HG02870 (cell line): ENCODE measurements around the gene FAM168A.
"Not testable (repeated sequence)": the region's sequence is repeated elsewhere in the genome, so short reads cannot be mapped to it uniquely, and the experiment has no call there.

Source experiments
- ATAC-seq: cut with Tn5 transposase; IDR thresholded peaks from one replicate; pipeline ENCODE4 v1.9.1; 2021; ENCODE audit warnings: mild to moderate bottlenecking, moderate library complexity; ENCODE audit not compliant: unreplicated experiment

FAM168A gene

DNA sequence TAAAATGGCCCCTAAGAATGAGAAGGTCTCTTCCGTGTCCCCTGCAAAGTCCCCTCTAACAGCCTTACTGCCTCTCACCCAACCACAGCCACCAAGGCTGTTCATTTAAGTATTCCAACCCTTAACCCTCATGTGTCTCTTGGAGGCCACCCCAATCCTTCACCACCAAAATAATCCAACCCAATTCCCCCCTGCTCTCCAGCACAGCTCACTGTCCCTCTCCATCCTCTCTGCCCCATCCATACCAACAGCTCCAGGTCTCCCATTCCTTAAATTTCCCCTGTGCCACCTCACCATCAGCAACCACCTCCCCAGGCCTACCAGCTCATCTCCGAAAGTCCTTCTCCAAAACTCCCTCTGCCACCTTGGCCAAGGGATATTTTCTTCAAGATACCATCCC is 1.4 kb downstream of the FAM168A start:
- no peak for ATAC-seq

DNA sequence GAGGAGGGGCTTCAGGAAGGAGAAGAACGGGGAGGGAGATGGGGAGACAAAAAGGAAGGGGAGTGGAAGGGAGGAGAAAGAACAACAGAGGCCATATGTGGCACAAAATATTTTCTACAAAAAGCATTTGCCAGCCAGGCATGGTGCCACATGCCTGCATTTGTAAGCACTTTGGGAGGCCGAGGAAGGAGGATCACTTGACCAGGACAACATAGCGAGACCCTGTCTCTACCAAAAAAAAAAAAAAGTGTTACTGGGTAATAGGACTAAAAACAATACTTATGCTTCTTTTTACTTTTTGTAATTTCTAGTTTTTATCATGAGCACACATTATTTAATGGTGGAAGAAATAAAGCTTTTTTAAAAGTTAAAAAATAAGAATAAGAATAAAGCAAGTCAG is 5.3 kb downstream of the FAM168A start:
- ATAC-seq, result no peak

DNA sequence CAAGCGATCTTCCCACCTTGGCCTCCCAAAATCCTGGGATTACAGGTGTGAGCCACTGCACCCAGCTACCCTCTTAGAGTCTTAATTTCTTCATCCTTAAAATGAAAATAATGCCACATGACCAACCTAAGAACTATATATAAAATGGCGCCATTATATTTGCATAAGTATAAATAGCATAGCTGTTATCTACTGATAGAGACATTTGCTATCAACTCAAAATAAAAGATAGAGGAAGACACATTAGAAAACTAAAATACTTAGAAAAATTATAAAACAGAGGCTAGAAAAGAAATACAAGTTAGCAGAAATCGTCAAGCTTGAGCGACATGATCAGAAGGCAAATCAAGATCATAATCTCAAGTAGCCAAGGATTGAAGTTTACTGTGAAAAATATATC is 6.2 kb downstream of the FAM168A start:
- no peak for ATAC-seq

DNA sequence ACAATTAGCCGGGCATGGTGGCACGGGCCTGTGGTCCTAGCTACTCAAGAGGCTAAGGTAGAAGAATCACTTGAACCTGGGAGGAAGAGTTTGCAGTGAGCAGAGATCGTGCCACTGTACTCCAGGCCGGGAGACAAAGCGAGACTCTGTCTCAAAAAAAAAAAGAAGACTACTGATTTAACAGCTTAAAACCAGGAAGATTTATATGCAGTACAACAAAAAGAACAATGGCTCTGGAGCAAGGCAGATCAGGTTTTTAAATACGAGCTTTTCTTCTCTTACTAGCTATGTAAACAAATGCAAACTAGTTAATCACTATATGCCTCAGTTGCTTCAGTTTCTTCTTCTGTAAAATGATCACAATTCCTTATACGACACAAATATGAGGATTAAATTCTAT is 6.9 kb downstream of the FAM168A start:
- no peak for ATAC-seq

DNA sequence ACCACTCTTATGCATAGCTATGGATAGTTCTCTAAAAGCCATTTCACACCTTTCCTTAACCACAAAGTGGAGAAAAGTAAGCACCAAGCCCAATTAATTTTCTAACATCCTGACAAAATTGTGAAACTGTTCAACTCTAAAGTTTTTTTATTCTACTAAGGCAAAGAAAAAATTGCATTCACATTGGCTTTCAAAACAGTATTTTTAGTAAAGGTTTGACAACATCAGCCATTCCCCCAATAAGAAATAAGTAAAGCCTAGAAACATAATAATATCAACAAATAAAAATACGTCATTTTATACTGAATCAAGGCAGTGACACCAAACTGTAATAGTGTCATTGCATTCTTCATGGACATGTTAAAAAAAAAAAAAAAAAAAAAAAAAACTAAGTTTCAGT is 11.1 kb downstream of the FAM168A start:
- no peak for ATAC-seq

DNA sequence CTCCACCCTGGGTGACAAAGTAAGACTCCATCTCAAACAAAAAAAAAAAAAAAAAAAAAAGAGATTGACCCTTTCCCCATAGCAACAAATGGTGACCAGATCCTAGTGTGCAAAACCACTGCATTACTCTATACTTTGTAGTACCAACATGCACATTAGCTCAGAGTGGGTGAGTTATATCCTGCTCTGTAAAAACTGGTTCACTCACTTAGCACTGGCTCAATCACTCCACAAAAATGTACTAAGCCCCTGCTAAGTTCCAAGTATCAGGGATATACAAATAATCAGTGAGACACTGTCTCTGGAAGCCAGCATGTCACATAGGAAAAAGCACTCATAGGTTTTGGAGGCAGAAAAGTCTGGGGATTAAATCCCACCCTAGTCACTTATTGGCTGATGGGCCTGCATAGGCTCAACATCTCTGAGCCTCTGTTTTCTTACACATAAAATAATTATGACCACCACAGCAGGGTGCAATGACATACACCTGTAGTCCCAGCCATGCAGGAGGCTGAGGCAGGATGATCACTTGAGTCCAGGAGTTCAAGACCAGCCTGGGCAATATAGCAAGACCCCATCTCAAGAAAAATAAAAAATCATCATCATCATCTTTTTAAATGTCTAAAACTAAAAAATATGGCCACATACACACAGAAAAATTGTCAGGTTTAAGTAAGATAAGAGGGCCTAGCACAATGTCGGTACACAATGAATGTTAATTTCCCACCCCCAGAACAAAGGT is 11.9 kb downstream of the FAM168A start:
- ATAC-seq, result no peak

DNA sequence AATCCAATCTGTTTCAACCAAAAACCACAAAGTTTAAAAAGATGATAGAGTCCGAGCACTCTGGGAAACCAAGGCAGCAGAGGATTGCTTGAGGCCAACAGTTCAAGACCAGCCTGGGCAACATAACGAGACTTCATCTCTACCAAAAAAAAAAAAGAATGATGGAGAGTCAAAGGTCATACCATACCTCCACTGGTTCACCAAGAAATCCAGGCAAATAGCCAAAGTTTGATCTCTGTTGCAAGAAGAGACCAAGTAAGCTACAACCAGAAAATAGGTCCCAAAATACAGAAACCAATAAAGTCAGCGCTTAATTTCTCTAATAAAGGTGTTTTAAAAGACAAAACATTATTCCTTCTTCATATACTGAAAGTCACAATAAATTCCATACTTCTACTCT is 13.1 kb downstream of the FAM168A start:
- ATAC-seq, result no peak

DNA sequence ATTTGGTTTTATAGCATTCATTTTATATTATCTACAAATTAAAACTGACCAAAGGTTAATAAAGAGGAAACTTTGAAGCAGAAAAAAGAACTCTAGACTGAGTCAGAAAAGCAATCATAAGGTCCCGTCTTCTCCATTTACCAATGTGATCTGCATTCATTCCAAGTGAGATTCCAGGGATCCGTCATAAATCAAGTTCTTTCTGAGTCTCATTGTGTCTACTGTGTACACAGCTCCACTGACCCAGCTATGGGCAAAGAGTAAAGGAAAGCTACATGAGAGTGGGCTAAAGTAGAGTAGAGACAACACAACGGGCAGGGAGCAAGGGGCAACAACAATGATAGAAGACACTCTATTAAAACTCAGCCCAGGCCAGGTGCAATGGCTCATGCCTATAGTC is 15.3 kb downstream of the FAM168A start:
- no peak for ATAC-seq

DNA sequence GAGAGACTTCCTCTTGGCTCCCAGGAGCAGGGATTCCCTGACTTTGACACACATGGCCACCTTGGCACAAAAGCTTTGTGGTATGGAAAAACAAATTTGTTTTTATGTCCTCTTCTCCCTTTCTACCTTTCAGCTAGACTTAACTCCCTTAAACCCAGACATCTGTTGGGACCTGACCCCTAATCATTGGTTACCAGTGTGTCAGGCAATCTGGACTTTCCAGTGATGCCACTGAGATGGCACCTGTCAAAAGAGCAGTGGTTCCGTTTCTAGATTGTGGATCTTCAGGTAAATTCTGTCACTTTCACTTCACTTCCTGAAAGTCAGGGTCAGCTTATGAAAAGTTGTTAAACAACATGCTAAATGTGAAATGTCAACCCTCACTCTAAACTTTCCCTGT is 17.2 kb downstream of the FAM168A start:
- ATAC-seq, result not testable (repeated sequence)

DNA sequence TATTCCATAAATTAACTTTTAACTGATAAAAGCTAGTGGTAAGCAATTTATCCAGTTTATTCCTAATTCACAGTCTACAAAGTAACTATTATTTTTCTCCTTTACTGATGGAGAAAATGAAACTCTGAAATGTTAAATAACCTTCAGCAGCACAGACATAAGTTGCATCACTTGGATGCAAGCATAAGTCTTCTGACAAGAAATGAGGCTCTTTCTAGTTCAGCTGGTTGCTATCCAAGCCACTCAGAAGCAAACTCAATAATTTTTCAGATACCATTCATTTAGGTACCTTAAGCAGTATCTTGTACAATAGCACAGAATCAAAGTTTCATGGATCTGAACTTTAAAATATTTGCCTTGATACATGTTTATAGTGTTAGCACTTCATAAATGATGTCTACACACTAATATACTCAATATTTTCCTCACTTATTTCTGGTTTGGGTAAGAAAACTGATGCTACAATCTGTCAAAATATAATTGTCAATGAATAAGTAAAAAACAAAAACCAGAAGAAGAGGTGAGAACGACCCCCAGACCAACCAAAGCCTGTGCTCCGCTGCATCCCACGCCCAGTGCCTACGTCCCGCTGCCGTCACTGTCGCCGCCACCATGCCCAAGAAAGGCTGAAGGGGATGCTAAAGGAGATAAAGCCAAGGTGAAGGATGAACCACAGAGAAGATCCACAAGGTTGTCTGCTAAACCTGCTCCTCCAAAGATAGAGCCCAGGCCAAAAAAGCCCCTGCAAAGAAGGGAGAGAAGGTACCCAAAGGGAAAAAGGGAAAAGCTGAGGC is 18.1 kb downstream of the FAM168A start:
- ATAC-seq, result no peak

DNA sequence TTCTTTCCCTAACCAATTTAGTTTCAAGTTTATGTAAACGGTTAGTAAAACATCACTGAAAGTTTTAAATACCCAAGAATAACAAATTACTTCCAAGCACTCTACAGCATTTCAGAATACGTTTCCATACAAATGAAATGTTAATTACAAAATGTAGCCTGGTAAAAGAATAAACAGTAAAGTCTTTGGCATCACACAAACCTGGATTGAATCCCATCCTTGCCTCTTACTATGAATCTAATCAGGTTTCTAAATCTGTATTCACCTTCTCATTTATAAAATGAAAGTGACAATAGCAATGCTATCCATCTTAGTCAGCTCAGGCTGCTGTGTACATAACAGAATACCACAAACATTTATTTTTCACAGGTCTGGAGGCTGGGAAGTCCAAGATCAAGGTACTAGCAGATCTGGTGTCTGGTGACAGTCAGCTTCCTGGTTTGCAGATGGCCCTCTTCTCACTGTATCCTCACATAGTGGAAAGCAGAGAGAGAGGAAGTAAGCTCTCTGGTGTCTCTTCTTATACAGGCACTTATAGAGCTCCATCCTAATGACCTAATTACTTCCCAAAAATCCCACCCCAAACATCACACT is 19.2 kb downstream of the FAM168A start:
- ATAC-seq, result no peak

DNA sequence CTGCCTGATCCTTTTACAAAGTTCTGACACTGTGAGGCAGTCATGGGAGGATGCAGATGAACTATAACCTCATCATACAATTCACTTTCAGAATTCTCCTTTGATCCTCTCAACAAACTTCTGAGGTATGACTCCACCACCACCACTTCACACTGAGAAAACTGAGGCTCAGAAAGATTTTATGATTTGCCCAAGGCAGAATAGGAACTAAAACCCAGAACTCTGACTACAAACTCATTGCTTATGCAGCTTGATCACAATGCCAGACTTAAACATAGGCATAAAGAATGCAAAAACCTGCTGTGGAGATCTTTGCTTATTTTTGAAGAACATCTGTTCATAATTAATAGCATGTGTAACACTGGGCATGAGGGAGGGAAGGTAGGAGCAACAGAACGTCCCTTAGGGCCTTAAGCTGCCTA is 20.4 kb downstream of the FAM168A start:
- ATAC-seq, result no peak

DNA sequence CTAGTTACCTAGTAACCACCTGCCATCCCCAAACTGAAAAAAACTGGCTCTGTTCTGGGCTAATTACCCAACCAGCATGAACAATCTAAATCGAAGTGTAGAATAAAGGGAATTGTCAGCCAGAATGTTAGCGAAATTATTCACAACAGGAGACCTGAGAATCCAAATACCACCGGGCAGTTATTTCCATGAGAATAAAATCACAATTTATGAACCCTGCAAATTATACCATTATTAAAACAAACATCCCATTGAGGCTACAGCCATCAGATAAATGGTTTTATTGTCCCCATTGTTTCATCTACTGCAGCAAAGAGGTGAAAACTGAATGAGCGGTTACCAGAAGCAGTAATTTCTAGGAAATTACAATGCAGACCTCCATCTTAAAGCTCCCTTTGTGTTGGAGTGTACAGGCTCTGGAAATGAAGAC is 21.7 kb downstream of the FAM168A start:
- no peak for ATAC-seq

DNA sequence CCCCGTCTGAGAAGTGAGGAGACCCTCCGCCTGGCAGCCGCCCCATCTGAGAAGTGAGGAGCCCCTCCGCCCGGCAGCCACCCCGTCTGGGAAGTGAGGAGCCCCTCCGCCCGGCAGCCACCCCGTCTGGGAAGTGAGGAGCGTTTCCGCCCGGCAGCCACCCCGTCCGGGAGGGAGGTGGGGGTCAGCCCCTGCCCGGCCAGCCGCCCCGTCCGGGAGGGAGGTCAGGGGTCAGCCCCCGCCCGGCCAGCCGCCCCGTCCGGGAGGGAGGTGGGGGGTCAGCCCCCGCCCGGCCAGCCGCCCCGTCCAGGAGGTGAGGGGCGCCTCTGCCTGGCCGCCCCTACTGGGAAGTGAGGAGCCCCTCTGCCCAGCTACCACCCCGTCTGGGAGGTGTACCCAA is 25.9 kb downstream of the FAM168A start:
- ATAC-seq, result not testable (repeated sequence)

DNA sequence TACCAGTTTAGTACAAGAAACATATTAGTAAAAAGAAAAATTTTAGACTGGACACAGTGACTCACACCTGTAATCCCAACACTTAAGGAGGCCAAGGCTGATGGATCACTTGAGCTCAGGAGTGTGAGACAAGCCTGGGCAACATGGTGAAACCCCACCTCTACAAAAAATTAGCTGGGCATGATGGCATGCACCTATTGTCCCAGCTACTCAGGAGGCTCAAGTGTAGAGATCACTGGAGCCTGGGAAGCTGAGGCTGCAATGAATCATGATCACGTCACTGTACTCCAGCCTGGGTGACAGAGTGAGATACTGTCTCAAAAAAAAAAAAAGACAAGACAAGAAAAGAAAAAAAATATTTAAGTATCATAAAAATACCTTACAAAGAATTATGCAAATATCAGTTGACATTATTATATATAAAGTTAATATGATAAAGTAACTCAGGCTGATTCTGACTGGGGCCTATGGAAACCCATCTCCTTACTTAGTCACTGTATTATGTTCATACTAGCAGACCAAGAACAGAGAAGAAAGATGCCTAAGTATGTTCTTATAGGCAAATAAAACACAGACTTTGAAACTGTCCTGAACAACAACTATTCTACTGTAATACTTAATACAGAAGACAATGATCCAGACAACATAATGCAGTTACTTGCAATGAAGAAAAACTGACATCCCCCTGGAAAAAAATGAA is 27.3 kb downstream of the FAM168A start:
- ATAC-seq, result no peak

DNA sequence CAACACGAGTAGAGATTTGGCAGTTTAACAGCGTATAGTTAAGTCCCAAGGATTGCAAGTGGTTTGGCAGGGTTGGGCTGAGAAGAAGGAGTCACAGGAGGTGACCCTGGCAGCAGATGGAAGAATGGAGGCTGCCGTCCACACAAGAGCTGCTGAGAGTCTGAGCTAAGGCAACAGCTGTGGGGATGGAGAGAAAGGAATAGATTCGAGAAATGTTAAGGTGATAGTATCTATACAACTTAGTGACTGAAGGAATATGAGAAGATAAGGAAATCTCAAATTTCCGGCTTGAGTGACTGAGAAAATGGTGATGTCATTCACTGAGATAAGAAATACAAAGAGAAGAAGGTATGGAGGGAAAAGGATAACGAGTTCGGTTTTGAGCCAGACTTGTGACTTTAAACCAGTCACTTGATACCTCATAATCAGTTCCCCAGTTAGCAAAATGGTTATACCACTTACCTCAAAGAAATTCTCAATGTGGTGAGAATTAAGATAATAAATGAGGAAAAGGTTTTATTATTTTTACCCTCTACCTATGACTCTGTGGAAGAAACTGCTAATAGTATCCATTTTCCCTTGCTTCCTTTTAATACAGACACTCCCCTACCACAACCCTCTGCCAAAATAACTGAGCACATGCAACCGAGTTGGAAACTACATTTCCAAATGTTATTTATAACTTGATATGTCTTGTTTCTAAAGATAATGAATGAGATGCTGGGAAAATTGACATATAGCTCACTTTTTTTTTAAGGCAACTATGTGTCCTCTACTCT is 30.7 kb downstream of the FAM168A start:
- no peak for ATAC-seq

DNA sequence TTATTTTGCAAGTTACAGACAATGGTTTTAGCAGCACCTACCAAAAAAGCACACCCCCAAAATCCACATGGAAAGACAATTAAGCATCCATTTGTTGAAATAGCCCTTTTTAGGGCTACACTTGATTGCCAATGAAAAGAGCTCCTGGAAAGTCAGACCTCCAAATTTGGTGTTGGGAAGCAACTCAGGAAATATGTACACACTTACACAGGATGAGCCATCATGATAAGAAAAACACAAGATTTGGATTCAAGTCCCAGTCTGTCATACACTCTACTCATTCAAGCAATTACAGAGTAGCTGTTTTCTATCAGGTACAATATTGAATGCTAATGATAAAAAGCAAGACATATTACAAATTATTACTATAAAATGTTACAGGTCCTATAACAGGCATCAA is 31.5 kb downstream of the FAM168A start:
- no peak for ATAC-seq

DNA sequence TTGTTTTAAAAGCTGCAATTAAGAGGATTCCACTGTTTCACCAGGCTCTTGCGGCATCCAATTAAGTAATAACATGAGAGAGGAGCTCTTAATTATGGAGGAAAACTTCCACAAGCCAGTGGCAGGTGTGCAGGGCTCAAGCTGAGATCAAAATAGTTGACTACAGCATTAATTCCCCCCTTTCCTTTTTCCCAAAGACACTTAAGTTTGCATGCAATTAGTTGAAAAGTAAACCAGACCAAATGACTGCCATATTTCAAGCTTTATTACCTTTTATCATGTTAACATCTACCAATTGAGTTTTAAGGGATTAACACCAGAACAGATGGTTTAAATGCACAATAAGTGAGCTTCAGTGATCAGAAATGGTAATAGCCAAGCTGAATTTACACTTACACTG is 32.1 kb downstream of the FAM168A start:
- ATAC-seq, result no peak

DNA sequence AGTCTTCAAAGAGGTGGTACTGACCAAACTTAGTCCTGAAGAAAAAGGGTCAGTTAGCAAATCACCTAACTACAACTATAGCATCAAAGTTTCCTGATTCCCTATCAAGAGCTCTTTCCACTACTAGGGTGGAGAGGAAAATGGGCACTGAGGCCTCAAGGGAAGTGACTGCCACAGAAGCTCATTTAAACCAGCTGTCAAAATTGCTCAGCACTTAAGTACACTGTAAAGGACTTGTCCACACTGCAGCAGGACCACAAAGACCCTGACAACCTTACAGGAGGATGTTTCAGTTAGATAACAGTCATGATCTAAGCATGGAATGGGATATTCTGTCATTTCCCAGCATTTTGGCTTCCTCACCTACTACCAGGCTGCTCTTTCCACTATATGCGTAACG is 33.0 kb downstream of the FAM168A start:
- ATAC-seq, result no peak

DNA sequence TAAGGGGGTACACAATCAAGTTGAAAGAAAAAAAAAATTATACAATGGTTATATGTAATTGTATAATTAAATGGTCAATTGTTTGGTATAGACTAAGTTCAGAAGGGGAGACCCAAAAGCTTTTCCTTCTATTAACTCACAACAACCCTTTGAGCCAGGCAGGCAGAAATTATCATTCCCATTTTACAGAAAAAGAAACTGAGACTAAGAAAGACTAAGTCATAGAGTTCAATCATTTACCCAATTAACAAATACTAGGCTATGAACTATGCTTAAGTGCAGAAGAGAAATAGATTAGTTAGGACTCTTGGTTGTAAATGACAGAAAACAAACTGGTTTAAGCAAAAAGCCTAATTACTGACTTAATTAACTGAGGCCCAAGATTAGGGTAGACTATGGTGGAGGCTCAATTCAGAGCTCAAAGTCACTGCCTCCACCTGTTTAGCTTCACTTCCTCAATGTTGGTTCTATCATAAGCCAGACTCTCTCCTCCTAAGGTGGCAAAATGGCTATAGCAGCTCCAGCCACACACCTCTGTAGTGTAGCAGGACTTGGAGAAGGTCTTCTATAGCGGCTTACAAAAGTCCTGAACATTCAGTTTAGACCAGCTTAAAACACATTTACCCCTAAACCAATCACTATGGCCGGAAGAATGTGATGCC is 34.2 kb downstream of the FAM168A start:
- no peak for ATAC-seq
